GM18873 (cell line): ENCODE results near the gene PRODH2.

Experiments used
- ATAC-seq: cut with Tn5 transposase; IDR thresholded peaks from one replicate; pipeline ENCODE4 v1.9.1; 2021; ENCODE audit warnings: mild to moderate bottlenecking, moderate library complexity, moderate number of reproducible peaks; ENCODE audit not compliant: unreplicated experiment, low FRiP score

Gene PRODH2

GRCh38 chr19:35812220-35813042 is at the start of gene PRODH2:
TSS of gene PRODH2 (minus strand) at chr19:35812845. CDS start at chr19:35812805, 40 bp downstream.
- no peak for ATAC-seq

- ATAC-seq = no peak
Observed at GRCh38 chr19:35861640-35862160, 49.1 kb upstream of the PRODH2 start.

- ATAC-seq = no peak
Observed at GRCh38 chr19:35860818-35861639, 48.4 kb upstream of the PRODH2 start.

GRCh38 chr19:35860436-35860817 is 47.8 kb upstream of the PRODH2 start:
- ATAC-seq = no peak

- no peak for ATAC-seq
Observed at GRCh38 chr19:35859414-35859813, 46.8 kb upstream of the PRODH2 start.

- ATAC-seq = no peak
Observed at GRCh38 chr19:35858311-35858710, 45.7 kb upstream of the PRODH2 start.

GRCh38 chr19:35856546-35857149 is 44.0 kb upstream of the PRODH2 start, which contains the start of gene KIRREL2:
TSS of gene KIRREL2 (plus strand) at chr19:35856911. CDS start at chr19:35857120, 209 bp downstream.
- ATAC-seq = no peak

GRCh38 chr19:35853038-35853756 is 40.6 kb upstream of the PRODH2 start:
- no peak for ATAC-seq

- ATAC-seq = no peak
Observed at GRCh38 chr19:35852029-35852780, 39.6 kb upstream of the PRODH2 start, which contains the start of gene NPHS1. TSS of gene NPHS1 (minus strand) at chr19:35852504. CDS start at chr19:35851837, 667 bp downstream.

- no peak for ATAC-seq
Observed at GRCh38 chr19:35851213-35852028, 38.8 kb upstream of the PRODH2 start.

GRCh38 chr19:35848919-35849505 is 36.4 kb upstream of the PRODH2 start:
- ATAC-seq = no peak

- ATAC-seq = no peak
Observed at GRCh38 chr19:35848486-35848885, 35.8 kb upstream of the PRODH2 start.

- no peak for ATAC-seq
Observed at GRCh38 chr19:35847911-35848310, 35.3 kb upstream of the PRODH2 start.

GRCh38 chr19:35846038-35846668 is 33.5 kb upstream of the PRODH2 start:
- no peak for ATAC-seq

- no peak for ATAC-seq
Observed at GRCh38 chr19:35845215-35846037, 32.8 kb upstream of the PRODH2 start.

GRCh38 chr19:35844482-35845214 is 32.0 kb upstream of the PRODH2 start:
- no peak for ATAC-seq
